PFSK-1 (cell line): ENCODE results near the gene AP1M1.

Source experiments
- FOXP2 ChIP-seq: optimal IDR thresholded peaks from 2 replicates; pipeline ENCODE3; 2011; ENCODE audit warnings: borderline replicate concordance, control low read depth, inconsistent platforms; ENCODE audit not compliant: insufficient read depth; ENCODE audit errors: extremely low read length, extremely low read depth
- POLR2AphosphoS5 ChIP-seq: IDR thresholded peaks from 2 replicates; pipeline ENCODE4 v1.6.1; 2012; ENCODE audit warnings: low read depth, mild to moderate bottlenecking, control low read depth, low read length, moderate library complexity
- REST ChIP-seq, 2 experiments: IDR thresholded peaks; 2 replicates each; pipeline versions ENCODE4 v1.6.1 to v1.8.0; 2011 to 2012; ENCODE audit warnings: low read depth in 2 of 2, low read length in 2 of 2, control low read depth in 1 of 2, inconsistent platforms in 1 of 2, mild to moderate bottlenecking in 1 of 2, moderate library complexity in 1 of 2; ENCODE audit not compliant: insufficient read depth in 1 of 2
- SIN3A ChIP-seq: IDR thresholded peaks from 2 replicates; pipeline ENCODE4 v1.6.1; 2012; ENCODE audit warnings: mild to moderate bottlenecking, low read length, moderate library complexity, borderline replicate concordance; ENCODE audit not compliant: insufficient read depth
- TAF1 ChIP-seq: IDR thresholded peaks from 2 replicates; pipeline ENCODE4 v1.6.1; 2012; ENCODE audit warnings: low read length, control low read depth, borderline replicate concordance; ENCODE audit not compliant: insufficient read depth

AP1M1 gene

GRCh38 chr19:16285769-16286498 lies 88.2 kb downstream of the AP1M1 start:
- no peak for TF ChIP-seq SIN3A

GRCh38 chr19:16288544-16288943 lies 90.8 kb downstream of the AP1M1 start:
- no peak for TF ChIP-seq REST (IDR thresholded peaks at IDR 0.05; ENCODE audit: insufficient read depth in 1 of 2, low read depth in 2 of 2, low read length in 2 of 2)
- no peak for TF ChIP-seq SIN3A
- TF ChIP-seq POLR2AphosphoS5 = no peak
- TF ChIP-seq TAF1 = no peak
- no peak for TF ChIP-seq FOXP2

GRCh38 chr19:16289594-16289993 lies 91.9 kb downstream of the AP1M1 start:
- TF ChIP-seq POLR2AphosphoS5 = no peak

GRCh38 chr19:16290692-16291091 lies 93.0 kb downstream of the AP1M1 start:
- no peak for TF ChIP-seq FOXP2
- no peak for TF ChIP-seq SIN3A
- TF ChIP-seq POLR2AphosphoS5 = no peak
- no peak for TF ChIP-seq TAF1
- no peak for TF ChIP-seq REST (IDR thresholded peaks at IDR 0.05; ENCODE audit: insufficient read depth in 1 of 2, low read depth in 2 of 2, low read length in 2 of 2)

- TF ChIP-seq POLR2AphosphoS5 (no peak), FOXP2 (no peak), TAF1 (no peak), REST (IDR thresholded peaks at IDR 0.05; ENCODE audit: insufficient read depth in 1 of 2, low read depth in 2 of 2, low read length in 2 of 2) (no peak), SIN3A (no peak)
Observed at GRCh38 chr19:16293118-16294091, 95.7 kb downstream of the AP1M1 start.

GRCh38 chr19:16295057-16295456 lies 97.3 kb downstream of the AP1M1 start:
- no peak for TF ChIP-seq REST (IDR thresholded peaks at IDR 0.05; ENCODE audit: insufficient read depth in 1 of 2, low read depth in 2 of 2, low read length in 2 of 2)
- TF ChIP-seq TAF1 = no peak
- TF ChIP-seq SIN3A = no peak
- no peak for TF ChIP-seq POLR2AphosphoS5
- no peak for TF ChIP-seq FOXP2
